Left ventricle myocardium inferior (tissue), 1 donor: ENCODE results near the gene HAT1. TPM values are rescaled to one million over a fixed set of nuclear protein-coding genes. Genes with fewer than 3 reads are reported as not detected.
"Not testable (repeated sequence)": the region's sequence is repeated elsewhere in the genome, so short reads cannot be mapped to it uniquely, and the experiment has no call there.

Experiments
- DNase-seq: peaks from one replicate; pipeline ENCODE4 v3.0.0-alpha.2; 2020
- H3K27ac ChIP-seq: fragments of 200-600 bp; replicated peaks from 2 replicates; pipeline ENCODE4 v1.8.0; 2021
- H3K27me3 ChIP-seq: fragments of 200-600 bp; 2 replicates; pipeline ENCODE4 v1.8.0; 2021; ENCODE audit warnings: low read depth
- H3K36me3 ChIP-seq: fragments of 200-600 bp; 2 replicates; pipeline ENCODE4 v1.8.0; 2021
- H3K4me1 ChIP-seq: fragments of 200-600 bp; 2 replicates; pipeline ENCODE4 v1.8.0; 2021
- H3K4me3 ChIP-seq: fragments of 200-600 bp; 2 replicates; pipeline ENCODE4 v1.8.0; 2021; ENCODE audit warnings: mild to moderate bottlenecking, moderate library complexity
- H3K9me3 ChIP-seq: fragments of 200-600 bp; replicated peaks from 2 replicates; pipeline ENCODE4 v1.8.0; 2021
- CTCF ChIP-seq: fragments of 200-600 bp; IDR thresholded peaks from 2 replicates; pipeline ENCODE4 v1.8.0; 2021; ENCODE audit warnings: antibody characterized with exemption, mild to moderate bottlenecking, borderline replicate concordance
- intact Hi-C: fragments of 100-400 bp; cut with micrococcal nuclease; formaldehyde crosslinking; loops from one replicate; pipeline ENCODE4 v1.11.0; 2022
- total RNA-seq: library from RNA; stranded (reverse); fragmentation: NEBNext Ultra II Directional; extraction: Animal tissue kit (Norgen Biotek cat#: 25700); gene quantifications from one replicate; pipeline ENCODE4 v1.2.1, GENCODE V29; 2021
- donor health status: DM: no; HTN: yes; CAD: no; lungs with severe emphysema.

Gene HAT1
- total RNA-seq, 1 donor from 2014 or later = 31.0 TPM

GRCh38 chr2:171893196-171893823 lies 29.0 kb upstream of the HAT1 start:
- intact Hi-C loops = no loop called here
- H3K27me3 ChIP-seq = no peaks in the 10 kb centered on the region
- peak; percentile 22 for TF ChIP-seq CTCF
- no peaks in the 10 kb centered on the region for H3K36me3 ChIP-seq
- H3K4me3 ChIP-seq = peak overlapping the region; percentile 96
- no peak for DNase-seq
- peak overlapping the region; percentile 93 for H3K27ac ChIP-seq
- peaks cover 3% of the 10 kb centered on the region for H3K9me3 ChIP-seq
- H3K4me1 ChIP-seq = peaks cover 71% of the 10 kb centered on the region

- intact Hi-C loops = no loop called here
- no peaks in the 10 kb centered on the region for H3K36me3 ChIP-seq
- H3K4me1 ChIP-seq = peaks cover 64% of the 10 kb centered on the region
- H3K4me3 ChIP-seq = peak within 1 kb of the TSS; percentile 96
- H3K27ac ChIP-seq = peak within 1 kb of the TSS; percentile 93
- TF ChIP-seq CTCF = no peak
- DNase-seq = peak; percentile 88
- peaks cover 6% of the 10 kb centered on the region for H3K9me3 ChIP-seq
- no peaks in the 10 kb centered on the region for H3K27me3 ChIP-seq
Observed at GRCh38 chr2:171893824-171894611, 28.2 kb upstream of the HAT1 start, which contains the start of gene SLC25A12. TSS of gene SLC25A12 (minus strand) at chr2:171894244. CDS start at chr2:171894214, 30 bp downstream.

GRCh38 chr2:171894612-171894947 lies 27.7 kb upstream of the HAT1 start:
- peaks cover 58% of the 10 kb centered on the region for H3K4me1 ChIP-seq

GRCh38 chr2:171895786-171896185 lies 26.5 kb upstream of the HAT1 start:
- Histone ChIP-seq H3K36me3 (no peaks in the 10 kb centered on the region), H3K4me1 (peaks cover 46% of the 10 kb centered on the region), H3K4me3 (no peak overlapping the region), H3K27ac (no peak overlapping the region), H3K27me3 (no peaks in the 10 kb centered on the region), H3K9me3 (peaks cover 6% of the 10 kb centered on the region)
- DNase-seq = no peak
- intact Hi-C loops = no loop called here
- TF ChIP-seq CTCF = no peak

More at GRCh38 chr2:171894612-171894947, 27.7 kb upstream of the HAT1 start:
- TF ChIP-seq CTCF = no peak
- intact Hi-C loops = no loop called here
- H3K27ac ChIP-seq = peak overlapping the region; percentile 93
- peak overlapping the region; percentile 96 for H3K4me3 ChIP-seq
- no peak for DNase-seq
- peaks cover 6% of the 10 kb centered on the region for H3K9me3 ChIP-seq
- H3K36me3 ChIP-seq = no peaks in the 10 kb centered on the region
- no peaks in the 10 kb centered on the region for H3K27me3 ChIP-seq

- H3K27me3 ChIP-seq, H3K27ac ChIP-seq, H3K4me1 ChIP-seq, H3K36me3 ChIP-seq, DNase-seq, H3K9me3 ChIP-seq, intact Hi-C loops, H3K4me3 ChIP-seq: not testable (repeated sequence)
Observed at GRCh38 chr2:171899623-171900282, 22.5 kb upstream of the HAT1 start.
